GM10248 (cell line): Measurements from ENCODE around the gene EXPH5.
"Not testable (repeated sequence)": the region's sequence is repeated elsewhere in the genome, so short reads cannot be mapped to it uniquely, and the experiment has no call there.

ENCODE experiments used
- CTCF ChIA-PET: fragments of 300-600 bp; sonication (Branson Sonifier 250); formaldehyde crosslinking; extraction: SDS; loops from one replicate; lab custom pipeline; 2021; ENCODE audit warnings: antibody characterized with exemption; lab: Yijun Ruan, JAX
- POLR2A ChIA-PET: fragments of 350-650 bp; sonication (Branson Sonifier 250); formaldehyde crosslinking; extraction: SDS; loops from one replicate; lab custom pipeline; 2020; ENCODE audit warnings: antibody characterized with exemption; lab: Yijun Ruan, JAX
- DNase-seq: peaks from one replicate; pipeline ENCODE4 v3.0.0; 2012; ENCODE audit errors: extremely low spot score
- CTCF ChIP-seq: IDR thresholded peaks from 2 replicates; pipeline ENCODE4 v1.5.1; 2012; ENCODE audit warnings: mild to moderate bottlenecking, low read depth; ENCODE audit errors: extremely low read depth, missing control alignments, control extremely low read depth

Gene EXPH5

GRCh38 chr11:108586600-108586999, 7.0 kb downstream of the EXPH5 start:
- DNase-seq: no peak
- CTCF ChIA-PET: interaction anchor here (1.3 kb wide), 1 partner anchor 24 kb away, joined by 3 read pairs; no protein-coding TSS in a partner anchor
- no peak for TF ChIP-seq CTCF
- POLR2A ChIA-PET: no interaction called here

GRCh38 chr11:108586185-108586584, 7.4 kb downstream of the EXPH5 start:
- DNase-seq, CTCF ChIA-PET, POLR2A ChIA-PET: not testable (repeated sequence)

- DNase-seq: no peak
- ChIA-PET CTCF (no interaction called here), POLR2A (no interaction called here)
- no peak for TF ChIP-seq CTCF
Measured at GRCh38 chr11:108584973-108585372, 8.6 kb downstream of the EXPH5 start.

- ChIA-PET CTCF (interaction anchor here (0.7 to 3.4 kb wide), 5 partner anchors 8 to 60 kb away, joined by 3 to 16 read pairs (median 3); no protein-coding TSS in a partner anchor), POLR2A (interaction anchor here (1.2 kb wide), 1 partner anchor 13 kb away, joined by 3 read pairs; the partner anchor contains the start of gene EXPH5)
- no peak for DNase-seq
- TF ChIP-seq CTCF: no peak
Measured at GRCh38 chr11:108580645-108581044, 12.9 kb downstream of the EXPH5 start.

GRCh38 chr11:108580043-108580442, 13.5 kb downstream of the EXPH5 start:
- no peak for TF ChIP-seq CTCF
- DNase-seq: no peak
- ChIA-PET CTCF (interaction anchor here (1.4 to 3.4 kb wide), 3 partner anchors 8 to 36 kb away, joined by 3 to 16 read pairs (median 3); no protein-coding TSS in a partner anchor), POLR2A (interaction anchor here (1.2 kb wide), 1 partner anchor 13 kb away, joined by 3 read pairs; the partner anchor contains the start of gene EXPH5)

- DNase-seq: no peak
- CTCF ChIA-PET: interaction anchor here (1.1 kb wide), 1 partner anchor 13 kb away, joined by 3 read pairs; no protein-coding TSS in a partner anchor
- no peak for TF ChIP-seq CTCF
- POLR2A ChIA-PET: no interaction called here
Measured at GRCh38 chr11:108576523-108576922, 17.0 kb downstream of the EXPH5 start.

- no peak for TF ChIP-seq CTCF
- CTCF ChIA-PET: interaction anchor here (0.8 to 1.1 kb wide), 2 partner anchors 12 to 14 kb away, joined by 3 to 4 read pairs; no protein-coding TSS in a partner anchor
- no peak for DNase-seq
- POLR2A ChIA-PET: no interaction called here
Measured at GRCh38 chr11:108574675-108575074, 18.9 kb downstream of the EXPH5 start.
